ENCODE results near the gene SURF6.
A peak's percentile ranks its signal among the peaks of the same experiment; 100 is the strongest.

SURF6 gene

DNA sequence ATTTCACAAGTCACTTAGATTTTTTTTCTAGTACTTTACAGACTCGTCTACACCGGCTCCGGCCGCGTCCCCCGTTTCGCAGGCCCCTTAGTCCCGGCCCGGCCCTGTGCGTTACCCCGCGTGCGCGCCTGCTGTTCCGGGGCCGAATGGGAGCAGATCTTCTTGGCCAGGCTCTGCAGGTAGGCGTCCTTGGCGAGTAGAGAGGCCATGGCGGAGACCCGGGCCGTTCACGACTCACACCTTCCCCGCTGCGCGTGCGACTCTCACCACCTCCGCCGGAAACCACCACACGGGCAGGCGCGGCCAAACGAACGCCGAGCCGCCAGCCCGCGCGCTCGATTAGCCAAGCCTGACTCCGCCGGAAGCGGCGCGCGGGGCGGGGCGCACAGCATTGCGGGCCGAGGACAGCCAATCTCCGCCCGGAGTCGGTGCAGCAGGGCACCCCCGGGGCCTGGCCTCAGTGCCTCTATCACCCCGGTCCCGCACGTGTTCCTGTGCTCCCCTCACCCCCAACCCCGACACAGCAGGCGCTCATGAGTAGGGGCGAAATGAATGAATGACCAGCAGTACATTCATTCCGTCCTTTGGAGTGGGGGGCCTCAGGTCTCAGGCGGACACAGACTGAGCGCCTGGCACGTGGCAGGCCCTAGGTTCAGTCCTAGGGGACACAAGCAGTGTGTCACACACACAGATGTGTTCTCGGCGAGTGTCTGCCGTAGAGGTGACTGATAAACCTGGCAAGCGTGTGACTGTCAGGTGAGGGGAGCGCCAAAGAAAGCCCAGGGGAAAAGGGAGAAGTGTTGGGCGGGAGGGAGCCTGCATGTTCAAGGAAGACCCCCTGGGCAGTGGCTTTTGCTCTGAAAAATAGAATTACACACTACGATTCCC is at the start of gene SURF6:
TSS of gene SURF6 (minus strand) at position 265 of the 888 bp plus-strand sequence. CDS start at position 209, 56 bp downstream.
- peak; percentile 56 for DNase-seq (ENCODE audit: low read depth)
- TF ChIP-seq, protein P1, sequence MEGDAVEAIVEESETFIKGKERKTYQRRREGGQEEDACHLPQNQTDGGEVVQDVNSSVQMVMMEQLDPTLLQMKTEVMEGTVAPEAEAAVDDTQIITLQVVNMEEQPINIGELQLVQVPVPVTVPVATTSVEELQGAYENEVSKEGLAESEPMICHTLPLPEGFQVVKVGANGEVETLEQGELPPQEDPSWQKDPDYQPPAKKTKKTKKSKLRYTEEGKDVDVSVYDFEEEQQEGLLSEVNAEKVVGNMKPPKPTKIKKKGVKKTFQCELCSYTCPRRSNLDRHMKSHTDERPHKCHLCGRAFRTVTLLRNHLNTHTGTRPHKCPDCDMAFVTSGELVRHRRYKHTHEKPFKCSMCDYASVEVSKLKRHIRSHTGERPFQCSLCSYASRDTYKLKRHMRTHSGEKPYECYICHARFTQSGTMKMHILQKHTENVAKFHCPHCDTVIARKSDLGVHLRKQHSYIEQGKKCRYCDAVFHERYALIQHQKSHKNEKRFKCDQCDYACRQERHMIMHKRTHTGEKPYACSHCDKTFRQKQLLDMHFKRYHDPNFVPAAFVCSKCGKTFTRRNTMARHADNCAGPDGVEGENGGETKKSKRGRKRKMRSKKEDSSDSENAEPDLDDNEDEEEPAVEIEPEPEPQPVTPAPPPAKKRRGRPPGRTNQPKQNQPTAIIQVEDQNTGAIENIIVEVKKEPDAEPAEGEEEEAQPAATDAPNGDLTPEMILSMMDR (conservative IDR thresholded peaks at IDR 0.05; ENCODE audit: low read depth, low read length), result no peak
- H3K4me3 ChIP-seq (ENCODE audit: low read length), result peak within 1 kb of the TSS; percentile 92

DNA sequence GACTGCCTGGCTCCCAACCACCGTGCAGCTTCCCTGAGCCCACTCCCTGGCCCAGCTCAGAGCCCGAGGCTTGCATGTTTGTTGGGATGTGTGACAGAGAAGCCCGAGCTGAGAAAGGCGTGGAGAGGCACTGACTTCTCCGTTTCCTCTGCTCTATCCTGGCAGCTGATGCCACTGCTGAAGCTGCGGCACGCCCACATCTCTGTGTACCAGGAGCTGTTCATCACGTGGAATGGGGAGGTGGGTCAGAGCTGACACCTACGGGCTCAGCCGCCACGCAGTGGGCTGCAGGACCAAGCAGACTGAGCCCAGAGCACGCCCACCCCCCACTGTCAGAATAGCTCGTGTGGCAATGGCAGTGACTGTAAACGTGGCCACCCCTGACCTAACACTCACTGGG is 49.5 kb upstream of the SURF6 start:
- TF ChIP-seq, protein P1 (conservative IDR thresholded peaks at IDR 0.05; ENCODE audit: low read depth, low read length), result no peak
- no peak for DNase-seq (ENCODE audit: low read depth)
- no peak overlapping the region for H3K4me3 ChIP-seq (ENCODE audit: low read length)

DNA sequence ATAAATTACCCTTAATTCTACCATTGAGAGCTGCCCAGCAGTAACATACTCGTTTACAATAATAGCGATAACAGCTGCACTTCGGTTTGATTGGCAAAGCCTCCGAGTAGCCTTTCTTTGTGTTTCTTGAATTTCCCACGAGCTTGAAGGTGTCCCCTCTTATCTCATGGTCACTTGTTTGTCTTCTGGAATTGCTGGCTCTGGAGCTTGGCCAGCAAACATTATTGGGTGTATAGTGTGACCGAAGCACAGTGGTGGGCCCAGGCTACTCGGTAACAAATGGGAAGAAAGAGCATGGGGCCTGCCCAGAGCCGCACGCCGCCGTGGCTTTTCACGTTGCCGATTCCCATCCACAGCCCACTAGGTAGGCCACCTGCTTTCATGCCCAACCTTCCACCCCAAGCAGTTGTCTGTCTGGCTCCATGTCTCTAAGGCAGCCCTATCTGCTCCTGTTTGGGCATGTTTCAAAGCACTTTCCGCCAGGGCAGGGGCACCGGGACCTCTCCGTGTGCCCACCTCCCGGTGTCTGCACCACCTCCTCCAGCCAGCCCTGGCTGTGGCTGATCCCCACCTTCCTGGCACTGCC is 48.8 kb upstream of the SURF6 start:
- no peak overlapping the region for H3K4me3 ChIP-seq (ENCODE audit: low read length)
- TF ChIP-seq, protein P1 (conservative IDR thresholded peaks at IDR 0.05; ENCODE audit: low read depth, low read length), result no peak
- DNase-seq (ENCODE audit: low read depth), result no peak

DNA sequence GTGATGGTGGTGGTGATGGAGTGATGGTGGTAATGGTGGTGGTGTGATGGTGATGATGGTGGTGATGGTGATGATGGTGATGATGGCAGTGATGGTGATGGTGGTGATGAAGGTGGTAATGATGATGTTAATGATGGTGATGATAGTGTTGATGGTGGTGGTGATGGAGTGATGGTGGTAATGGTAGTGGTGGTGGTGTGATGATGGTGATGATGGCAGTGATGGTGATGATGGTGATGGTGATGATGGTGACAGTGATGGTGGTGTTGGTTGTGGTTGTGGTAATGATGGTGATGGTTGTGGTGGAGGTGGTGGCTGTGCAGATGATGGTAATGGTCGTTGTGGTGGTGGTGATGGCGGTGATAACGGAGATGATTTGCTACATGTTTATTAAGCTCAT is 47.5 kb upstream of the SURF6 start:
- TF ChIP-seq, protein P1 (conservative IDR thresholded peaks at IDR 0.05; ENCODE audit: low read depth, low read length), result no peak
- DNase-seq (ENCODE audit: low read depth), result no peak
- no peak overlapping the region for H3K4me3 ChIP-seq (ENCODE audit: low read length)

- DNase-seq (ENCODE audit: low read depth), result no peak
- TF ChIP-seq, protein P1 (conservative IDR thresholded peaks at IDR 0.05; ENCODE audit: low read depth, low read length), result no peak
- no peak overlapping the region for H3K4me3 ChIP-seq (ENCODE audit: low read length)
These were observed 46.6 kb upstream of the SURF6 start for GRCh38 chr9:133382507-133383141.

- DNase-seq (ENCODE audit: low read depth), result no peak
- TF ChIP-seq, protein P1 (conservative IDR thresholded peaks at IDR 0.05; ENCODE audit: low read depth, low read length), result no peak
- no peak overlapping the region for H3K4me3 ChIP-seq (ENCODE audit: low read length)
These were observed 44.7 kb upstream of the SURF6 start for GRCh38 chr9:133380734-133381133.

All from retinal pigment epithelial cell (primary cell).